Measurements from ENCODE around the gene BOC.

BOC gene

GRCh38 chr3:113222451-113223086 is 11.2 kb downstream of the BOC start:
- no peak overlapping the region for H3K27ac ChIP-seq (ENCODE audit: low read depth in 2 of 2, low read length in 2 of 2)
- H3K36me3 ChIP-seq (ENCODE audit: control insufficient read depth in 2 of 2, insufficient read depth in 2 of 2, low read length in 2 of 2) = no peaks in the 10 kb centered on the region
- H3K9ac ChIP-seq (ENCODE audit: low read depth in 1 of 2, low read length in 2 of 2) = no peak overlapping the region

GRCh38 chr3:113223475-113224281 is 12.3 kb downstream of the BOC start:
- no peak overlapping the region for H3K27ac ChIP-seq (ENCODE audit: low read depth in 2 of 2, low read length in 2 of 2)
- no peaks in the 10 kb centered on the region for H3K9me3 ChIP-seq (ENCODE audit: control insufficient read depth in 2 of 2, low read length in 2 of 2)
- peaks cover 0 to 4% of the 10 kb centered on the region in 2 donors for H3K4me1 ChIP-seq (ENCODE audit: control insufficient read depth in 2 of 2, insufficient read depth in 2 of 2, low read length in 2 of 2)
- no peaks in the 10 kb centered on the region for H3K27me3 ChIP-seq (ENCODE audit: control insufficient read depth in 2 of 2, insufficient read depth in 2 of 2, low read length in 2 of 2)
- H3K9ac ChIP-seq (ENCODE audit: low read depth in 1 of 2, low read length in 2 of 2) = no peak overlapping the region
- no peak overlapping the region for H3K4me3 ChIP-seq (ENCODE audit: low read length in 2 of 2)
- no peaks in the 10 kb centered on the region for H3K36me3 ChIP-seq (ENCODE audit: control insufficient read depth in 2 of 2, insufficient read depth in 2 of 2, low read length in 2 of 2)

More at GRCh38 chr3:113222451-113223086, 11.2 kb downstream of the BOC start:
- Histone ChIP-seq H3K4me1 (ENCODE audit: control insufficient read depth in 2 of 2, insufficient read depth in 2 of 2, low read length in 2 of 2) (peaks cover 0 to 4% of the 10 kb centered on the region in 2 donors), H3K27me3 (ENCODE audit: control insufficient read depth in 2 of 2, insufficient read depth in 2 of 2, low read length in 2 of 2) (no peaks in the 10 kb centered on the region), H3K9me3 (ENCODE audit: control insufficient read depth in 2 of 2, low read length in 2 of 2) (no peaks in the 10 kb centered on the region), H3K4me3 (ENCODE audit: low read length in 2 of 2) (no peak overlapping the region)

- H3K4me1 ChIP-seq (ENCODE audit: control insufficient read depth in 2 of 2, insufficient read depth in 2 of 2, low read length in 2 of 2) = peaks cover 0 to 4% of the 10 kb centered on the region in 2 donors
- no peak overlapping the region for H3K9ac ChIP-seq (ENCODE audit: low read depth in 1 of 2, low read length in 2 of 2)
- H3K9me3 ChIP-seq (ENCODE audit: control insufficient read depth in 2 of 2, low read length in 2 of 2) = no peaks in the 10 kb centered on the region
- no peak overlapping the region for H3K27ac ChIP-seq (ENCODE audit: low read depth in 2 of 2, low read length in 2 of 2)
- no peak overlapping the region for H3K4me3 ChIP-seq (ENCODE audit: low read length in 2 of 2)
- H3K36me3 ChIP-seq (ENCODE audit: control insufficient read depth in 2 of 2, insufficient read depth in 2 of 2, low read length in 2 of 2) = no peaks in the 10 kb centered on the region
- H3K27me3 ChIP-seq (ENCODE audit: control insufficient read depth in 2 of 2, insufficient read depth in 2 of 2, low read length in 2 of 2) = no peaks in the 10 kb centered on the region
Measured at GRCh38 chr3:113225286-113225685, 13.9 kb downstream of the BOC start.

DNA sequence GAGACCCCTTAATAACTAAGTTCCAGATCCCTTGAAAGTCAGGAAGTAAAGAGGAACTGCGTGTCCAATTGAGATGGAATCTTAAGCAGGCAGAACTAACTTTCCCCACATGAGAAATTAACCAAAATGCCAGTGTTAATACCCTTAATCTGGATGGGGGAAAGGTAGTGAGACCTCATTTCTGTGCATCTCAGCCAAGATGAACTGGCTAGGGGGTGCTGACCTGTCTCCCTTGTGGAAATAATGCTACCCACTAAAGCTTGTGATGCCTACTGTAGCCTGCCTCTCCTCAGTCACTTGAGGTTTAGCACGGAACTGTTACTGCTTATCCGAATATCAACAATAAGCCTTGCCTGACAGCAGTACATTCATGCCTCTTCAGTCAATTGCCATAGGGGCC is 15.1 kb downstream of the BOC start:
- H3K4me3 ChIP-seq (ENCODE audit: low read length in 2 of 2) = no peak overlapping the region
- peaks cover 0 to 4% of the 10 kb centered on the region in 2 donors for H3K4me1 ChIP-seq (ENCODE audit: control insufficient read depth in 2 of 2, insufficient read depth in 2 of 2, low read length in 2 of 2)
- no peaks in the 10 kb centered on the region for H3K36me3 ChIP-seq (ENCODE audit: control insufficient read depth in 2 of 2, insufficient read depth in 2 of 2, low read length in 2 of 2)
- H3K9ac ChIP-seq (ENCODE audit: low read depth in 1 of 2, low read length in 2 of 2) = no peak overlapping the region
- no peak overlapping the region for H3K27ac ChIP-seq (ENCODE audit: low read depth in 2 of 2, low read length in 2 of 2)
- no peaks in the 10 kb centered on the region for H3K9me3 ChIP-seq (ENCODE audit: control insufficient read depth in 2 of 2, low read length in 2 of 2)
- no peaks in the 10 kb centered on the region for H3K27me3 ChIP-seq (ENCODE audit: control insufficient read depth in 2 of 2, insufficient read depth in 2 of 2, low read length in 2 of 2)

DNA sequence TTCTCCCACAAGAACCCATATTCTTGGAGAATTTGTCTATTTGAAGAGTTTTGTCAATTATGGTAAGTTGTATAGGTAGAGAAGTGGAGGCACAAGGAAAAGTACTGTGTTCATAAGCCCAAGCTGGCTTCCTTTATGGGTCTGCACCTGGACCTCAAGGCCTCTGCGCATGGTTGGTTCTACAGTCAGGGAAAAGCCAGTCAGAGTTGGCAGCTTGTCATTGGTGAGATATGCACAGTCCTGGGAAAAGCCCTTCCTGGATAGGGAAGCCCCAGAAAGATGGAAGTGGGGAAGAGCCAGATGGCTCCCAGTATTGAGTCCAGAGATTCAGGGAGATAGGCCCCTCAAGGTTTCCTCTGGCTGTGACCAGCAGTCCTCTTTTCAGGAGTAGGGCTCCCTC is 15.8 kb downstream of the BOC start:
- Histone ChIP-seq H3K27me3 (ENCODE audit: control insufficient read depth in 2 of 2, insufficient read depth in 2 of 2, low read length in 2 of 2) (no peaks in the 10 kb centered on the region), H3K9me3 (ENCODE audit: control insufficient read depth in 2 of 2, low read length in 2 of 2) (no peaks in the 10 kb centered on the region), H3K9ac (ENCODE audit: low read depth in 1 of 2, low read length in 2 of 2) (no peak overlapping the region), H3K4me3 (ENCODE audit: low read length in 2 of 2) (no peak overlapping the region), H3K27ac (ENCODE audit: low read depth in 2 of 2, low read length in 2 of 2) (no peak overlapping the region), H3K36me3 (ENCODE audit: control insufficient read depth in 2 of 2, insufficient read depth in 2 of 2, low read length in 2 of 2) (no peaks in the 10 kb centered on the region), H3K4me1 (ENCODE audit: control insufficient read depth in 2 of 2, insufficient read depth in 2 of 2, low read length in 2 of 2) (no peaks in the 10 kb centered on the region)

- Histone ChIP-seq H3K4me1 (ENCODE audit: control insufficient read depth in 2 of 2, insufficient read depth in 2 of 2, low read length in 2 of 2) (no peaks in the 10 kb centered on the region), H3K27ac (ENCODE audit: low read depth in 2 of 2, low read length in 2 of 2) (no peak overlapping the region)
Measured at GRCh38 chr3:113228498-113229286, 17.3 kb downstream of the BOC start.

GRCh38 chr3:113231391-113231790 is 20.0 kb downstream of the BOC start:
- H3K27ac ChIP-seq (ENCODE audit: low read depth in 2 of 2, low read length in 2 of 2) = no peak overlapping the region

More at GRCh38 chr3:113228498-113229286, 17.3 kb downstream of the BOC start:
- Histone ChIP-seq H3K27me3 (ENCODE audit: control insufficient read depth in 2 of 2, insufficient read depth in 2 of 2, low read length in 2 of 2) (no peaks in the 10 kb centered on the region), H3K36me3 (ENCODE audit: control insufficient read depth in 2 of 2, insufficient read depth in 2 of 2, low read length in 2 of 2) (no peaks in the 10 kb centered on the region), H3K9me3 (ENCODE audit: control insufficient read depth in 2 of 2, low read length in 2 of 2) (no peaks in the 10 kb centered on the region), H3K4me3 (ENCODE audit: low read length in 2 of 2) (no peak overlapping the region), H3K9ac (ENCODE audit: low read depth in 1 of 2, low read length in 2 of 2) (no peak overlapping the region)

GRCh38 chr3:113231827-113232253 is 20.5 kb downstream of the BOC start:
- Histone ChIP-seq H3K27ac (ENCODE audit: low read depth in 2 of 2, low read length in 2 of 2) (no peak overlapping the region), H3K27me3 (ENCODE audit: control insufficient read depth in 2 of 2, insufficient read depth in 2 of 2, low read length in 2 of 2) (no peaks in the 10 kb centered on the region), H3K9me3 (ENCODE audit: control insufficient read depth in 2 of 2, low read length in 2 of 2) (no peaks in the 10 kb centered on the region), H3K9ac (ENCODE audit: low read depth in 1 of 2, low read length in 2 of 2) (no peak overlapping the region), H3K4me3 (ENCODE audit: low read length in 2 of 2) (no peak overlapping the region), H3K36me3 (ENCODE audit: control insufficient read depth in 2 of 2, insufficient read depth in 2 of 2, low read length in 2 of 2) (no peaks in the 10 kb centered on the region), H3K4me1 (ENCODE audit: control insufficient read depth in 2 of 2, insufficient read depth in 2 of 2, low read length in 2 of 2) (no peaks in the 10 kb centered on the region)

More at GRCh38 chr3:113231391-113231790, 20.0 kb downstream of the BOC start:
- Histone ChIP-seq H3K9me3 (ENCODE audit: control insufficient read depth in 2 of 2, low read length in 2 of 2) (no peaks in the 10 kb centered on the region), H3K27me3 (ENCODE audit: control insufficient read depth in 2 of 2, insufficient read depth in 2 of 2, low read length in 2 of 2) (no peaks in the 10 kb centered on the region), H3K4me3 (ENCODE audit: low read length in 2 of 2) (no peak overlapping the region), H3K4me1 (ENCODE audit: control insufficient read depth in 2 of 2, insufficient read depth in 2 of 2, low read length in 2 of 2) (no peaks in the 10 kb centered on the region), H3K9ac (ENCODE audit: low read depth in 1 of 2, low read length in 2 of 2) (no peak overlapping the region), H3K36me3 (ENCODE audit: control insufficient read depth in 2 of 2, insufficient read depth in 2 of 2, low read length in 2 of 2) (no peaks in the 10 kb centered on the region)

DNA sequence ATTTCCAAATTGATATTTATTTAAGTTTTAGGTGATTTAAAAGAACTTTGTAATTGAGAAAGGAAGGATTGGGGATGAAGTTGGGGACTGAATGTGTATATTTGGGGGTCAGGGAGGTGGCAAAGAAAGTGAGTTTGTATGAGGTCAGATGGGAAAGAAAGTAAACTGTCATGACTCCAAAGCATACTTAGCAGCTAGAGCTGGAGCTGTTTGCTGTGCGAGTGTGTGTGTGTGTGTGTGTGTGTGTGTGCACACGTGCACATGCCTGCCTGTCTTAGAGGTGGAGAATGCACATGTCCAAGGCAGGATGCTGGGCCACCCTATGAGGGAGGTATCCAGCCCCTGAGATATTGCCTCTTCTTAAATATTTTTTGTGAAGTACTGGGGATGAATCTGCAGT is 21.0 kb downstream of the BOC start:
- no peaks in the 10 kb centered on the region for H3K9me3 ChIP-seq (ENCODE audit: control insufficient read depth in 2 of 2, low read length in 2 of 2)
- no peak overlapping the region for H3K4me3 ChIP-seq (ENCODE audit: low read length in 2 of 2)
- H3K27ac ChIP-seq (ENCODE audit: low read depth in 2 of 2, low read length in 2 of 2) = no peak overlapping the region
- no peaks in the 10 kb centered on the region for H3K4me1 ChIP-seq (ENCODE audit: control insufficient read depth in 2 of 2, insufficient read depth in 2 of 2, low read length in 2 of 2)
- H3K27me3 ChIP-seq (ENCODE audit: control insufficient read depth in 2 of 2, insufficient read depth in 2 of 2, low read length in 2 of 2) = no peaks in the 10 kb centered on the region
- H3K9ac ChIP-seq (ENCODE audit: low read depth in 1 of 2, low read length in 2 of 2) = no peak overlapping the region
- H3K36me3 ChIP-seq (ENCODE audit: control insufficient read depth in 2 of 2, insufficient read depth in 2 of 2, low read length in 2 of 2) = no peaks in the 10 kb centered on the region

DNA sequence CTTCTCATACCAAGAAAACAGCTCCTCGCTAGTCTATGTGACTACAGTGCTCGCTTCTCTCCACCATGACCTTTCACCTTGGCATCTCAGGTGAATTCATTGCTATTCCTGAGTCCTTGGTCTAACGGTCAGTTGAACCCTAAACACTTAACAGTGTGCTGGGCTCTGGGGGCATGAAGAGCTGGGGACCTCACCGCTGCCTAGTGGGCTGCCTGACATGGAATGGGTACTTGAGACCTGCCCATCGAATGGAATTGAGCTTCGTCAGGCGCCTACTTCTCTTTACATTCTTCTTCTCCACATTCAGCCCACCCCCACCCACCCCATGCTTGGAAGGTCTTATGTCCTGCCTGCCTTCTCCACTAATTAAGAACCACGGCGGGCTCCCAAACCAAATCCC is 22.1 kb downstream of the BOC start:
- Histone ChIP-seq H3K36me3 (ENCODE audit: control insufficient read depth in 2 of 2, insufficient read depth in 2 of 2, low read length in 2 of 2) (no peaks in the 10 kb centered on the region), H3K27me3 (ENCODE audit: control insufficient read depth in 2 of 2, insufficient read depth in 2 of 2, low read length in 2 of 2) (no peaks in the 10 kb centered on the region), H3K4me3 (ENCODE audit: low read length in 2 of 2) (no peak overlapping the region), H3K9ac (ENCODE audit: low read depth in 1 of 2, low read length in 2 of 2) (no peak overlapping the region), H3K27ac (ENCODE audit: low read depth in 2 of 2, low read length in 2 of 2) (no peak overlapping the region), H3K9me3 (ENCODE audit: control insufficient read depth in 2 of 2, low read length in 2 of 2) (no peaks in the 10 kb centered on the region), H3K4me1 (ENCODE audit: control insufficient read depth in 2 of 2, insufficient read depth in 2 of 2, low read length in 2 of 2) (no peaks in the 10 kb centered on the region)

All from mucosa of rectum (tissue), 2 donors.